ENCODE measurements around the gene TLX1.

Gene TLX1

GRCh38 chr10:101130984-101131961 is at the start of gene TLX1:
Gene TLX1, plus strand, starts transcription at chr10:101131300. Its CDS starts 242 bp downstream, at chr10:101131542.
- H3K4me1 Mint-ChIP-seq: peaks cover 36% of the 10 kb centered on the region
- H3K9me3 Mint-ChIP-seq: no peaks in the 10 kb centered on the region
- no peak for DNase-seq (ENCODE audit: low spot score in 2 of 2)
- peak within 1 kb of the TSS; percentile 30 for H3K4me3 Mint-ChIP-seq
- ATAC-seq: no peak
- H3K27ac Mint-ChIP-seq: no peak within 1 kb of the TSS
- peaks cover 8% of the 10 kb centered on the region for H3K36me3 Mint-ChIP-seq

- Mint-ChIP-seq H3K4me1 (no peaks in the 10 kb centered on the region), H3K36me3 (peaks cover 2% of the 10 kb centered on the region), H3K27ac (no peak overlapping the region), H3K4me3 (no peak overlapping the region), H3K9me3 (peaks cover under 1% of the 10 kb centered on the region)
- DNase-seq (ENCODE audit: low spot score in 2 of 2): no peak
- ATAC-seq: peak; percentile 29
Measured at GRCh38 chr10:101085846-101086245, 45.3 kb upstream of the TLX1 start.

- H3K9me3 Mint-ChIP-seq: no peaks in the 10 kb centered on the region
Measured at GRCh38 chr10:101087376-101087775, 43.7 kb upstream of the TLX1 start.

DNA sequence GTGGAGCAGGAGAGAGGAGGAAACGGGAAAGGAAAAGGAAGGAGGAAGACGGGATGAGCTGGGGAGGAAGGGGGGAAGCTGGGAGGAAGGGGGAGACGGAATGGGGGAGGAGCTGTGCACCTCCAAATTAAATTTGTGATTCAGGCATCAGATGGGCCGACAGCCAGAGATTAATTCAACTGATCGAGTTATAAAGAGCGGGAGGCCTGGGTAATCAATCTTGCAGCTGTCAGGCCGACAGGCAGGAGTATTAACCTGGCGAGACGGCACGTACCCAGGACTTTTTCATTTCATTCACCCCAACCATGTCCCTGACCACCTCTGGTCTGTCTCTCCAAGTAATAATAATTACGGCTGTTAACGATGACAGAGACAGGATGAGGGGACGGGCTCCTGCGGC is 43.1 kb upstream of the TLX1 start:
- Mint-ChIP-seq H3K36me3 (no peaks in the 10 kb centered on the region), H3K9me3 (no peaks in the 10 kb centered on the region), H3K4me3 (no peak overlapping the region), H3K4me1 (no peaks in the 10 kb centered on the region), H3K27ac (no peak overlapping the region)
- no peak for ATAC-seq
- no peak for DNase-seq (ENCODE audit: low spot score in 2 of 2)

More at GRCh38 chr10:101087376-101087775, 43.7 kb upstream of the TLX1 start:
- DNase-seq (ENCODE audit: low spot score in 2 of 2) (no peak), ATAC-seq (no peak)
- Mint-ChIP-seq H3K4me3 (no peak overlapping the region), H3K27ac (no peak overlapping the region), H3K36me3 (no peaks in the 10 kb centered on the region), H3K4me1 (no peaks in the 10 kb centered on the region)

DNA sequence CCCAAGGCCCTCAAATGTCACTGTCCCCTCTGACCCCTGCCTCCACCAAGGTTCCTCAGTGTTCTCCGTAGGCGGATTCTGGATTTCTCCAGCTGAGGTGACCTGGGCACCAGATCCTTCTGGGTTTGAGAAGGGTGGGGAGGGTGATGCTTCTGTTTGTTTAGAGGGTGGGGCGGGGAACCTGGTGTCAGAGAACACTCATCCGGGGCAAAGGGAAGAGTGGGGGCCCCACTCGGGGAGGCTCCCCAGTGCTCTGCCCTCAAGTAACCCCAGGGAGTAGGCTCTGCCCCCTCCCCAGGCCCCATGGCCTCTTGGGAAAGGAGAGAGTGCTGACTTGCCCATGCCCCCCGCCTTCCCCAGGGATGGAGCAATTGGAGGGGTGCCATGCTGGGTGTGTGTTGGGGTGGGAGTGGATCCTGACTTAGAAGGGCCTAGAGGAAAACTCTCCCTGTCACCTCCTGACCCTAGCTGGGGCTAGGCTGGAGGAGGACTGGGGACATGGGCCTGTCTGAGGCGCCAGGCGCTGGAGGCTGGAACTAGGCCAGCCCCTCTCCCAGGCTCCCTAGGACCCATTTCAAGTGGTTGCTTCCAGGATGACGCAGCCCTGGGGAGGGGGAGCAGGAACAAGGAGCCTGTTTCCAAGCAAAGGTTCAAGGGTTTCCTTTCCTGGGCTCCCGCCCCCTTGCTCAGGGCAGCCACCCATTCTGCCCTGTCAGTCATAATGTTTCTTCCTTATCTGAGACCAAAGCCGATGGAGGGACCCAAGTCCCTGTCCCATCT is 41.4 kb upstream of the TLX1 start:
- Mint-ChIP-seq H3K4me1 (no peaks in the 10 kb centered on the region), H3K9me3 (no peaks in the 10 kb centered on the region), H3K36me3 (no peaks in the 10 kb centered on the region), H3K27ac (no peak overlapping the region), H3K4me3 (no peak overlapping the region)
- DNase-seq (ENCODE audit: low spot score in 2 of 2): no peak
- no peak for ATAC-seq

DNA sequence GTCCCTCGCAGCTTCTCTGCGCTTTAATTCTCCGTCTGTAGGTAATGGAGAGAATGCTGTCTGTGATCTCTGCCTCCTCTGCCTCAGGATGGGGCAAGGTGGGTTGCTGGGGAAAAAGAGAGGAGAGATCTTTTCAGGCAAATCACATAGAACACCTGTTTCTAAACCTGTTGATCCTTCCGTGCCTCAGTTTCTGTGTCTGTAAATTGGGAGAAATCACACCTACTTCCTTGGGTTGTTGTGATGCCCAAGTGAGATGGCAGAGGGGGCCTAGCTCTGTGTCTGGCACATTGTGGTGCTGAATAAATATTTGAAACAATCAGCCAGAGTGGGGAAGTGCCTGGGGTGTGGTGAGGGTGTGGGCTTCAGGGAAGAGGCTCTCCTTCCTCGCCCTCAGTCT is 40.5 kb upstream of the TLX1 start:
- no peak for ATAC-seq

GRCh38 chr10:101091546-101092290 is 39.4 kb upstream of the TLX1 start:
- H3K4me3 Mint-ChIP-seq: no peak overlapping the region
- peaks cover 4% of the 10 kb centered on the region for H3K4me1 Mint-ChIP-seq
- H3K36me3 Mint-ChIP-seq: no peaks in the 10 kb centered on the region
- ATAC-seq (no peak), DNase-seq (ENCODE audit: low spot score in 2 of 2) (no peak)
- no peak overlapping the region for H3K27ac Mint-ChIP-seq
- no peaks in the 10 kb centered on the region for H3K9me3 Mint-ChIP-seq

More for the DNA sequence above, 40.5 kb upstream of the TLX1 start:
- Mint-ChIP-seq H3K4me1 (peaks cover 2% of the 10 kb centered on the region), H3K36me3 (no peaks in the 10 kb centered on the region), H3K27ac (no peak overlapping the region), H3K9me3 (no peaks in the 10 kb centered on the region), H3K4me3 (no peak overlapping the region)
- DNase-seq (ENCODE audit: low spot score in 2 of 2): no peak

DNA sequence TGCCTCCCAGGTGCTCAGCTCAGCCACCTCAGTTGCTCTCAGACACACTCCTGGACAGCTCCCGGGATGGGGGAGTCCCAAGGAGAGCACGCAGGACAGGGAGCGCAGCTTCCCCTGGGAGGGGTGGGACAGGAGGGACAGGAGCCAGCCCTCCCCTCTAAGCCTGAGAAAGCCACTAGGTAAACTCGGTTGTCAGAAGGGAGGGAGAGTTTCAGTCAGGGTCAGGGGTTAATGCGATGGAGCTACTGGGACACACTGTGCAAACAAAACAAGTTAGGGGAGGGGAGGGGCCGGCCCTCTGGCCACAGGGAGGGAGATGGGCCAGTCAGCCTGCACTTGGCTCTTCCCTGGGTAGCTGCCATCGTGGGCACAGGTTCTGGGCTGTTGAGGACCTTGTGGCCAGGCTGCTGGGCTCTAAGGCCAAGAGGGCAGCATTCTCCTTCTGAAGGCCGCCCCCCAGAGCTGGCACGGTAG is 38.2 kb upstream of the TLX1 start:
- Mint-ChIP-seq H3K36me3 (no peaks in the 10 kb centered on the region), H3K27ac (no peak overlapping the region), H3K4me3 (no peak overlapping the region)

GRCh38 chr10:101094121-101094879 is 36.8 kb upstream of the TLX1 start:
- Mint-ChIP-seq H3K27ac (peak overlapping the region; percentile 23), H3K36me3 (no peaks in the 10 kb centered on the region), H3K4me1 (peaks cover 4% of the 10 kb centered on the region), H3K4me3 (no peak overlapping the region), H3K9me3 (no peaks in the 10 kb centered on the region)
- no peak for ATAC-seq
- no peak for DNase-seq (ENCODE audit: low spot score in 2 of 2)

More for the DNA sequence above, 38.2 kb upstream of the TLX1 start:
- no peak for ATAC-seq
- DNase-seq (ENCODE audit: low spot score in 2 of 2): no peak
- Mint-ChIP-seq H3K9me3 (no peaks in the 10 kb centered on the region), H3K4me1 (peaks cover 4% of the 10 kb centered on the region)

- Mint-ChIP-seq H3K36me3 (no peaks in the 10 kb centered on the region), H3K4me3 (no peak overlapping the region), H3K27ac (no peak overlapping the region), H3K4me1 (peaks cover 4% of the 10 kb centered on the region), H3K9me3 (no peaks in the 10 kb centered on the region)
- no peak for DNase-seq (ENCODE audit: low spot score in 2 of 2)
- ATAC-seq: no peak
Measured at GRCh38 chr10:101095004-101095403, 36.1 kb upstream of the TLX1 start.

DNA sequence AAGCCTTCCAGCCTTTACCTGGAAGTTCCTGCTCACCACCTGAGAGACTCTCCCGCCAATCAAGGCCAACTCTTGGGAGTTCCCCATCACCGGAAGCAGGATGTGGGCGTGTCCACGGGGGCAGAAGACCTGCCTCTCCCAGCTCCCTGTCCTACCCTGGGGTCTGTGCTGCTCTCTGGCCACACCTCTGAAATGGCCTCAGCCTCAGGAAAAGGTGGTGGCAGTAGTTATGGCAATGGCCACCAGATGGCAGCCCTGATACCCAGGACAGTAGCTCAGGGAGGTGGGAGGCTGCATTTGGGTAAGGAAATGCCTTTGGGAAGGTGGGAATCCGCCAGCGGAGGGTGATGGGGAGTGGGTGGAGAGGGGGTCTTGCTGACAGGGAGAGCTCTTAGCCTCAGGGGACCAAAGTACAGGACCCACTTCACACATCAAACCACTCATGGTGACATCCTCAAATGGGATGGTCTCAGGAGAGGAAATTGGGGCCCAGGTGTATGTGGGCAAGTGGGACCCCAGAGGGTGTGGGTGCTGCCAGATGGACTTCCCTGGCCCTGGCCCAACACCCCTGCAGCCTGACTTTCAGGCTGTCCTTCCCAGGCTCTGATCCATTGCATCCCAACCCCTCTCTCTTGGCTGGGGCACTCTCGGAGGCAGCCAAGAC is 35.4 kb upstream of the TLX1 start:
- H3K4me1 Mint-ChIP-seq: peaks cover 4% of the 10 kb centered on the region
- ATAC-seq (peak; percentile 81), DNase-seq (ENCODE audit: low spot score in 2 of 2) (peak; percentile 69 to 86)
- H3K27ac Mint-ChIP-seq: no peak overlapping the region
- H3K36me3 Mint-ChIP-seq: no peaks in the 10 kb centered on the region
- no peaks in the 10 kb centered on the region for H3K9me3 Mint-ChIP-seq
- H3K4me3 Mint-ChIP-seq: no peak overlapping the region

GRCh38 chr10:101096378-101096777 is 34.7 kb upstream of the TLX1 start:
- no peak overlapping the region for H3K27ac Mint-ChIP-seq
- ATAC-seq: no peak
- H3K4me3 Mint-ChIP-seq: no peak overlapping the region
- no peaks in the 10 kb centered on the region for H3K36me3 Mint-ChIP-seq
- no peaks in the 10 kb centered on the region for H3K9me3 Mint-ChIP-seq
- peaks cover 4% of the 10 kb centered on the region for H3K4me1 Mint-ChIP-seq
- no peak for DNase-seq (ENCODE audit: low spot score in 2 of 2)

GRCh38 chr10:101097881-101098280 is 33.2 kb upstream of the TLX1 start:
- DNase-seq (ENCODE audit: low spot score in 2 of 2) (no peak), ATAC-seq (no peak)
- Mint-ChIP-seq H3K27ac (no peak overlapping the region), H3K4me3 (no peak overlapping the region), H3K36me3 (no peaks in the 10 kb centered on the region), H3K4me1 (peaks cover 4% of the 10 kb centered on the region), H3K9me3 (no peaks in the 10 kb centered on the region)

GRCh38 chr10:101099901-101100300 is 31.2 kb upstream of the TLX1 start:
- Mint-ChIP-seq H3K27ac (no peak overlapping the region), H3K4me3 (no peak overlapping the region), H3K9me3 (no peaks in the 10 kb centered on the region), H3K4me1 (peaks cover 4% of the 10 kb centered on the region), H3K36me3 (no peaks in the 10 kb centered on the region)
- ATAC-seq (no peak), DNase-seq (ENCODE audit: low spot score in 2 of 2) (no peak)

Data from stimulated activated effector memory CD8-positive, alpha-beta T cell treated with anti-CD3 and anti-CD28 coated beads, Interleukin-12 subunit alpha, Interleukin-12 subunit beta, amount 100 ng/mL, for 72 hours (primary cell).